NB4 (cell line): ENCODE measurements around the gene PSMB2.
A peak's percentile ranks its signal among the peaks of the same experiment; 100 is the strongest.

ENCODE experiments used
- DNase-seq: peaks from one replicate; pipeline ENCODE4 v3.0.0; 2010; ENCODE audit warnings: low read depth
- H3K4me3 ChIP-seq: one replicate; pipeline ENCODE4 v1.5.1; 2011; ENCODE audit warnings: mild to moderate bottlenecking, low read depth, low read length, moderate library complexity
- CTCF ChIP-seq: IDR thresholded peaks from one replicate; pipeline ENCODE4 v1.5.1; 2012; ENCODE audit warnings: low read depth, low read length
- MAX ChIP-seq: IDR thresholded peaks from 2 replicates; pipeline ENCODE4 v1.6.1; 2011; ENCODE audit warnings: low read depth, low read length
- MYC ChIP-seq: IDR thresholded peaks from 2 replicates; pipeline ENCODE4 v1.6.1; 2011; ENCODE audit warnings: low read depth, low read length
- POLR2A ChIP-seq: IDR thresholded peaks from 2 replicates; pipeline ENCODE4 v1.6.1; 2011; ENCODE audit warnings: mild to moderate bottlenecking; ENCODE audit not compliant: insufficient read length; ENCODE audit errors: extremely low read depth

PSMB2 gene

GRCh38 chr1:35663434-35663833, 22.1 kb upstream of the PSMB2 start:
- no peak for TF ChIP-seq MAX
- DNase-seq: no peak
- H3K4me3 ChIP-seq: no peak overlapping the region

- H3K4me3 ChIP-seq: no peak overlapping the region
- no peak for TF ChIP-seq MAX
- no peak for TF ChIP-seq POLR2A
- DNase-seq: no peak
These were observed 20.1 kb upstream of the PSMB2 start for GRCh38 chr1:35661474-35661795.

- TF ChIP-seq POLR2A: no peak
- no peak for TF ChIP-seq CTCF
- no peak for TF ChIP-seq MAX
- TF ChIP-seq MYC: no peak
- DNase-seq: peak; percentile 66
- no peak overlapping the region for H3K4me3 ChIP-seq
These were observed 19.5 kb upstream of the PSMB2 start for GRCh38 chr1:35660581-35661473.

- no peak for TF ChIP-seq CTCF
- TF ChIP-seq MAX: no peak
- no peak for TF ChIP-seq POLR2A
- DNase-seq: no peak
- no peak overlapping the region for H3K4me3 ChIP-seq
These were observed 18.3 kb upstream of the PSMB2 start for GRCh38 chr1:35659589-35659988.

- no peak for TF ChIP-seq MAX
- no peak for TF ChIP-seq POLR2A
- no peak for TF ChIP-seq CTCF
- TF ChIP-seq MYC: no peak
- H3K4me3 ChIP-seq: no peak overlapping the region
- DNase-seq: peak; percentile 32
These were observed 16.5 kb upstream of the PSMB2 start for GRCh38 chr1:35657851-35658250.

GRCh38 chr1:35656863-35657232, 15.5 kb upstream of the PSMB2 start:
- DNase-seq: no peak
- H3K4me3 ChIP-seq: no peak overlapping the region
- TF ChIP-seq MYC (no peak), CTCF (no peak), MAX (no peak), POLR2A (no peak)
